Activated T-cell treated with anti-CD3 and anti-CD28 coated beads, Interleukin-2, amount 50 U/mL, for 72 hours (primary cell): ENCODE data around the gene GRM8. TPM values are rescaled to one million over a fixed set of nuclear protein-coding genes. Genes with fewer than 3 reads are reported as not detected.

Source experiments
- ATAC-seq, 2 donors: fragments of 150-1000 bp; cut with Tn5 transposase; replicated peaks in 1 of 2; 2 replicates each; pipeline ENCODE4 v1.10.0; 2021; ENCODE audit warnings: moderate library complexity in 2 of 2, mild to moderate bottlenecking in 1 of 2
- DNase-seq, 2 donors: peaks; one replicate each; pipeline ENCODE4 v3.0.0; 2021 to 2022; ENCODE audit warnings: mixed read lengths in 1 of 2
- H3K27ac Mint-ChIP-seq: one replicate; pipeline ENCODE4 v1.8.0; 2022; ENCODE audit warnings: mild to moderate bottlenecking, moderate library complexity, mixed read lengths
- H3K27me3 Mint-ChIP-seq: one replicate; pipeline ENCODE4 v1.8.0; 2022; ENCODE audit warnings: low read depth, mixed read lengths
- H3K36me3 Mint-ChIP-seq, 2 donors: one replicate each; pipeline ENCODE4 v1.8.0; 2022; ENCODE audit warnings: mixed read lengths in 2 of 2, mild to moderate bottlenecking in 1 of 2; ENCODE audit not compliant: insufficient read depth in 2 of 2
- H3K4me1 Mint-ChIP-seq: one replicate; pipeline ENCODE4 v1.8.0; 2022; ENCODE audit warnings: low read depth, mixed read lengths
- H3K4me3 Mint-ChIP-seq, 2 donors: one replicate each; pipeline ENCODE4 v1.8.0; 2022; ENCODE audit warnings: mild to moderate bottlenecking in 2 of 2, mixed read lengths in 2 of 2, moderate library complexity in 2 of 2
- H3K9me3 Mint-ChIP-seq, 2 donors: one replicate each; pipeline ENCODE4 v1.8.0; 2022; ENCODE audit warnings: mixed read lengths in 2 of 2
- total RNA-seq, 2 donors: library from RNA; stranded (reverse); gene quantifications; one replicate each; pipeline ENCODE4 v1.2.3, GENCODE V29; 2022

GRM8 gene
- total RNA-seq, 2 donors from 2014 or later: not detected

GRCh38 chr7:127091620-127092019, 161.1 kb downstream of the GRM8 start:
- Mint-ChIP-seq H3K9me3 (peaks cover 0 to 2% of the 10 kb centered on the region in 2 donors), H3K4me3 (no peak overlapping the region), H3K4me1 (no peaks in the 10 kb centered on the region), H3K36me3 (peaks cover 0 to 1% of the 10 kb centered on the region in 2 donors), H3K27ac (no peak overlapping the region), H3K27me3 (peaks cover 15% of the 10 kb centered on the region)
- ATAC-seq: no peak
- no peak for DNase-seq

GRCh38 chr7:127089146-127089545, 163.6 kb downstream of the GRM8 start:
- Mint-ChIP-seq H3K36me3 (peaks cover 0 to 1% of the 10 kb centered on the region in 2 donors), H3K27ac (no peak overlapping the region), H3K27me3 (peaks cover 11% of the 10 kb centered on the region), H3K4me3 (no peak overlapping the region), H3K9me3 (peaks cover 0 to 2% of the 10 kb centered on the region in 2 donors), H3K4me1 (no peaks in the 10 kb centered on the region)
- no peak for DNase-seq
- no peak for ATAC-seq

- Mint-ChIP-seq H3K27ac (no peak overlapping the region), H3K4me3 (no peak overlapping the region), H3K36me3 (no peaks in the 10 kb centered on the region), H3K9me3 (peaks cover 3 to 5% of the 10 kb centered on the region in 2 donors), H3K4me1 (no peaks in the 10 kb centered on the region), H3K27me3 (peaks cover 16% of the 10 kb centered on the region)
- ATAC-seq (no peak), DNase-seq (no peak)
These were observed 171.2 kb downstream of the GRM8 start for GRCh38 chr7:127081539-127081938.

GRCh38 chr7:127080576-127080975, 172.2 kb downstream of the GRM8 start:
- peaks cover 16% of the 10 kb centered on the region for H3K27me3 Mint-ChIP-seq
- no peak overlapping the region for H3K4me3 Mint-ChIP-seq
- H3K27ac Mint-ChIP-seq: no peak overlapping the region
- no peaks in the 10 kb centered on the region for H3K4me1 Mint-ChIP-seq
- DNase-seq (no peak), ATAC-seq (no peak)
- peaks cover 3 to 5% of the 10 kb centered on the region in 2 donors for H3K9me3 Mint-ChIP-seq
- no peaks in the 10 kb centered on the region for H3K36me3 Mint-ChIP-seq

GRCh38 chr7:127066974-127067373, 185.8 kb downstream of the GRM8 start:
- no peaks in the 10 kb centered on the region for H3K36me3 Mint-ChIP-seq
- H3K27ac Mint-ChIP-seq: no peak overlapping the region
- DNase-seq: no peak
- no peaks in the 10 kb centered on the region for H3K27me3 Mint-ChIP-seq
- no peaks in the 10 kb centered on the region for H3K4me1 Mint-ChIP-seq
- no peak for ATAC-seq
- H3K9me3 Mint-ChIP-seq: peaks cover 1 to 5% of the 10 kb centered on the region in 2 donors
- H3K4me3 Mint-ChIP-seq: no peak overlapping the region

- H3K36me3 Mint-ChIP-seq: no peaks in the 10 kb centered on the region
- H3K9me3 Mint-ChIP-seq: peaks cover 1 to 5% of the 10 kb centered on the region in 2 donors
- H3K27me3 Mint-ChIP-seq: no peaks in the 10 kb centered on the region
- DNase-seq: no peak
- no peaks in the 10 kb centered on the region for H3K4me1 Mint-ChIP-seq
- no peak overlapping the region for H3K4me3 Mint-ChIP-seq
- no peak for ATAC-seq
- H3K27ac Mint-ChIP-seq: no peak overlapping the region
These were observed 193.3 kb downstream of the GRM8 start for GRCh38 chr7:127059475-127059874.

- no peaks in the 10 kb centered on the region for H3K4me1 Mint-ChIP-seq
- no peaks in the 10 kb centered on the region for H3K27me3 Mint-ChIP-seq
- no peaks in the 10 kb centered on the region for H3K36me3 Mint-ChIP-seq
These were observed 194.8 kb downstream of the GRM8 start for GRCh38 chr7:127057918-127058317.

GRCh38 chr7:127056202-127056601, 196.5 kb downstream of the GRM8 start:
- Mint-ChIP-seq H3K9me3 (no peaks in the 10 kb centered on the region), H3K27me3 (no peaks in the 10 kb centered on the region), H3K4me3 (no peak overlapping the region), H3K4me1 (no peaks in the 10 kb centered on the region), H3K27ac (no peak overlapping the region), H3K36me3 (no peaks in the 10 kb centered on the region)
- DNase-seq: no peak
- no peak for ATAC-seq

More at GRCh38 chr7:127057918-127058317, 194.8 kb downstream of the GRM8 start:
- Mint-ChIP-seq H3K27ac (no peak overlapping the region), H3K4me3 (no peak overlapping the region), H3K9me3 (no peaks in the 10 kb centered on the region)
- DNase-seq (no peak), ATAC-seq (no peak)

- no peaks in the 10 kb centered on the region for H3K36me3 Mint-ChIP-seq
- no peak for ATAC-seq
- H3K9me3 Mint-ChIP-seq: no peaks in the 10 kb centered on the region
- no peaks in the 10 kb centered on the region for H3K4me1 Mint-ChIP-seq
- no peaks in the 10 kb centered on the region for H3K27me3 Mint-ChIP-seq
- no peak for DNase-seq
- H3K27ac Mint-ChIP-seq: no peak overlapping the region
- H3K4me3 Mint-ChIP-seq: no peak overlapping the region
These were observed 205.2 kb downstream of the GRM8 start for GRCh38 chr7:127047521-127047920.

- Mint-ChIP-seq H3K36me3 (no peaks in the 10 kb centered on the region), H3K4me3 (no peak overlapping the region), H3K4me1 (no peaks in the 10 kb centered on the region), H3K27me3 (no peaks in the 10 kb centered on the region), H3K27ac (no peak overlapping the region), H3K9me3 (peaks cover 2 to 3% of the 10 kb centered on the region in 2 donors)
- DNase-seq (no peak), ATAC-seq (no peak)
These were observed 210.9 kb downstream of the GRM8 start for GRCh38 chr7:127041689-127042452.

- ATAC-seq: no peak
- H3K36me3 Mint-ChIP-seq: no peaks in the 10 kb centered on the region
These were observed 212.7 kb downstream of the GRM8 start for GRCh38 chr7:127040042-127040441.

GRCh38 chr7:127039541-127039940, 213.2 kb downstream of the GRM8 start:
- no peak for DNase-seq
- Mint-ChIP-seq H3K4me1 (no peaks in the 10 kb centered on the region), H3K4me3 (no peak overlapping the region), H3K9me3 (peaks cover 2 to 5% of the 10 kb centered on the region in 2 donors), H3K36me3 (no peaks in the 10 kb centered on the region), H3K27ac (no peak overlapping the region), H3K27me3 (peaks cover 9% of the 10 kb centered on the region)
- ATAC-seq: no peak

More at GRCh38 chr7:127040042-127040441, 212.7 kb downstream of the GRM8 start:
- H3K9me3 Mint-ChIP-seq: peaks cover 2 to 5% of the 10 kb centered on the region in 2 donors
- no peaks in the 10 kb centered on the region for H3K4me1 Mint-ChIP-seq
- no peak overlapping the region for H3K27ac Mint-ChIP-seq
- peaks cover 9% of the 10 kb centered on the region for H3K27me3 Mint-ChIP-seq
- no peak for DNase-seq
- no peak overlapping the region for H3K4me3 Mint-ChIP-seq

GRCh38 chr7:127035203-127035849, 217.4 kb downstream of the GRM8 start:
- H3K27ac Mint-ChIP-seq: no peak overlapping the region
- ATAC-seq (no peak), DNase-seq (no peak)
- H3K4me3 Mint-ChIP-seq: no peak overlapping the region
- H3K4me1 Mint-ChIP-seq: no peaks in the 10 kb centered on the region
- peaks cover 9% of the 10 kb centered on the region for H3K27me3 Mint-ChIP-seq
- no peaks in the 10 kb centered on the region for H3K36me3 Mint-ChIP-seq
- peaks cover 0 to 2% of the 10 kb centered on the region in 2 donors for H3K9me3 Mint-ChIP-seq
